ENCODE measurements around the gene TEX22.

GRCh38 chr14:105398726-105399465 is 558 bp downstream of the TEX22 start:
- TF ChIP-seq, protein P1, sequence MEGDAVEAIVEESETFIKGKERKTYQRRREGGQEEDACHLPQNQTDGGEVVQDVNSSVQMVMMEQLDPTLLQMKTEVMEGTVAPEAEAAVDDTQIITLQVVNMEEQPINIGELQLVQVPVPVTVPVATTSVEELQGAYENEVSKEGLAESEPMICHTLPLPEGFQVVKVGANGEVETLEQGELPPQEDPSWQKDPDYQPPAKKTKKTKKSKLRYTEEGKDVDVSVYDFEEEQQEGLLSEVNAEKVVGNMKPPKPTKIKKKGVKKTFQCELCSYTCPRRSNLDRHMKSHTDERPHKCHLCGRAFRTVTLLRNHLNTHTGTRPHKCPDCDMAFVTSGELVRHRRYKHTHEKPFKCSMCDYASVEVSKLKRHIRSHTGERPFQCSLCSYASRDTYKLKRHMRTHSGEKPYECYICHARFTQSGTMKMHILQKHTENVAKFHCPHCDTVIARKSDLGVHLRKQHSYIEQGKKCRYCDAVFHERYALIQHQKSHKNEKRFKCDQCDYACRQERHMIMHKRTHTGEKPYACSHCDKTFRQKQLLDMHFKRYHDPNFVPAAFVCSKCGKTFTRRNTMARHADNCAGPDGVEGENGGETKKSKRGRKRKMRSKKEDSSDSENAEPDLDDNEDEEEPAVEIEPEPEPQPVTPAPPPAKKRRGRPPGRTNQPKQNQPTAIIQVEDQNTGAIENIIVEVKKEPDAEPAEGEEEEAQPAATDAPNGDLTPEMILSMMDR (IDR thresholded peaks at IDR 0.05 in 4 of 5, conservative IDR thresholded peaks at IDR 0.05 in 1 of 5): no peak
- no peak for TF ChIP-seq POLR2A (IDR thresholded peaks at IDR 0.05)

Data from gastrocnemius medialis (tissue), 4 donors.